Liver (tissue), 9 donors: Measurements from ENCODE around the gene GPR26. TPM values are rescaled to one million over a fixed set of nuclear protein-coding genes. Genes with fewer than 3 reads are reported as not detected.

ENCODE experiments used
- DNase-seq: peaks from one replicate; pipeline ENCODE4 v3.0.0-alpha.2; 2017; ENCODE audit warnings: low spot score
- H3K27ac ChIP-seq, 2 donors: one replicate each; pipeline ENCODE4 v1.7.0; 2013; ENCODE audit warnings: inconsistent platforms in 2 of 2, low read length in 2 of 2, control low read depth in 1 of 2, low read depth in 1 of 2, mild to moderate bottlenecking in 1 of 2
- H3K27me3 ChIP-seq, 4 donors: one replicate each; pipeline versions ENCODE4 v1.6.1 to v1.7.0; 2013; ENCODE audit warnings: low read length in 3 of 4, inconsistent platforms in 1 of 4, mild to moderate bottlenecking in 1 of 4, moderate library complexity in 1 of 4; ENCODE audit not compliant: control insufficient read depth in 4 of 4, insufficient read depth in 4 of 4
- H3K36me3 ChIP-seq, 4 donors: one replicate each; pipeline versions ENCODE4 v1.6.1 to v1.7.0; 2013; ENCODE audit warnings: low read length in 3 of 4, mild to moderate bottlenecking in 3 of 4, low read depth in 1 of 4, moderate library complexity in 1 of 4; ENCODE audit not compliant: control insufficient read depth in 4 of 4, insufficient read depth in 3 of 4
- H3K4me1 ChIP-seq, 4 donors: one replicate each; pipeline versions ENCODE4 v1.6.1 to v1.7.0; 2013; ENCODE audit warnings: low read length in 3 of 4, mild to moderate bottlenecking in 3 of 4, moderate library complexity in 1 of 4; ENCODE audit not compliant: control insufficient read depth in 4 of 4, insufficient read depth in 4 of 4
- H3K4me3 ChIP-seq, 3 donors: one replicate each; pipeline versions ENCODE4 v1.6.1 to v1.7.0; 2013; ENCODE audit warnings: low read length in 3 of 3, control low read depth in 1 of 3, low read depth in 1 of 3, mild to moderate bottlenecking in 1 of 3
- H3K9ac ChIP-seq, 2 donors: one replicate each; pipeline ENCODE4 v1.7.0; 2013; ENCODE audit warnings: low read length in 2 of 2, mild to moderate bottlenecking in 2 of 2, moderate library complexity in 2 of 2, control low read depth in 1 of 2, low read depth in 1 of 2
- H3K9me3 ChIP-seq, 4 donors: one replicate each; pipeline versions ENCODE4 v1.6.1 to v1.7.0; 2013; ENCODE audit warnings: low read length in 3 of 4; ENCODE audit not compliant: control insufficient read depth in 4 of 4
- EGR1 ChIP-seq, 2 donors: IDR thresholded peaks; 2 replicates each; pipeline ENCODE4 v1.6.1; 2016 to 2018; ENCODE audit warnings: antibody characterized with exemption in 2 of 2, low read depth in 2 of 2
- FOXA1 ChIP-seq: IDR thresholded peaks from 2 replicates; pipeline ENCODE4 v1.6.1; 2016; ENCODE audit warnings: antibody characterized with exemption
- FOXA2 ChIP-seq: IDR thresholded peaks from 2 replicates; pipeline ENCODE4 v1.6.1; 2016; ENCODE audit warnings: antibody characterized with exemption
- HNF4A ChIP-seq, 2 donors: conservative IDR thresholded peaks; 2 replicates each; pipeline ENCODE4 v1.6.1; 2016; ENCODE audit warnings: antibody characterized with exemption in 2 of 2, mild to moderate bottlenecking in 2 of 2
- HNF4G ChIP-seq: IDR thresholded peaks from 2 replicates; pipeline ENCODE4 v1.6.1; 2016; ENCODE audit warnings: antibody characterized with exemption
- REST ChIP-seq: IDR thresholded peaks from 2 replicates; pipeline ENCODE4 v1.6.1; 2016; ENCODE audit warnings: antibody characterized with exemption, mild to moderate bottlenecking
- RXRA ChIP-seq, 2 donors: IDR thresholded peaks; 2 replicates each; pipeline ENCODE4 v1.6.1; 2017 to 2018; ENCODE audit warnings: antibody characterized with exemption in 2 of 2, mild to moderate bottlenecking in 1 of 2
- SP1 ChIP-seq: IDR thresholded peaks from 2 replicates; pipeline ENCODE4 v1.6.1; 2018; ENCODE audit warnings: antibody characterized with exemption, mild to moderate bottlenecking
- TAF1 ChIP-seq: conservative IDR thresholded peaks from 2 replicates; pipeline ENCODE4 v1.6.1; 2016; ENCODE audit warnings: antibody characterized with exemption, mild to moderate bottlenecking
- WGBS: extraction: QIAGEN DNeasy Blood & Tissue Kit; methylation state at CpG from one replicate; pipeline ENCODE4 v1.1.7; 2013; 5-methylcytosine and 5-hydroxymethylcytosine counted together
- polyA plus RNA-seq, 2 donors: library from polyadenylated mRNA; stranded (reverse) in 1 of 2; unstranded in 1 of 2; fragments of 200-250 nt in 1 of 2; fragments of >200 nt in 1 of 2; fragmentation: Nextera tagmentation in 1 of 2; extraction: Ambion mirVana in 1 of 2; gene quantifications; one replicate each; pipeline versions ENCODE4 v1.2.1 to v1.2.3, GENCODE V29; 2013 to 2015
- total RNA-seq, 2 donors: library from RNA; depleted of rRNA; stranded (reverse); fragments of >200 nt; gene quantifications; one replicate each; pipeline ENCODE4 v1.2.3, GENCODE V29; 2014
- TF ChIP-seq, protein P1 (sequence below): fragments of 150-350 bp; IDR thresholded peaks from 2 replicates; pipeline ENCODE4 v1.5.1; 2017; ENCODE audit warnings: improper control_type of control experiment, low read depth, low read length; ENCODE audit not compliant: missing input control
- TF ChIP-seq, protein P2 (sequence below): IDR thresholded peaks from 2 replicates; pipeline ENCODE4 v1.6.1; 2016; ENCODE audit warnings: antibody characterized with exemption
- donor health status: healthy.
- donor health status: healthy.
- donor health status: healthy.
- donor health status: healthy.
- donor health status: healthy.

The GPR26 gene
- total and polyA plus RNA-seq, 4 donors, result not detected

DNA sequence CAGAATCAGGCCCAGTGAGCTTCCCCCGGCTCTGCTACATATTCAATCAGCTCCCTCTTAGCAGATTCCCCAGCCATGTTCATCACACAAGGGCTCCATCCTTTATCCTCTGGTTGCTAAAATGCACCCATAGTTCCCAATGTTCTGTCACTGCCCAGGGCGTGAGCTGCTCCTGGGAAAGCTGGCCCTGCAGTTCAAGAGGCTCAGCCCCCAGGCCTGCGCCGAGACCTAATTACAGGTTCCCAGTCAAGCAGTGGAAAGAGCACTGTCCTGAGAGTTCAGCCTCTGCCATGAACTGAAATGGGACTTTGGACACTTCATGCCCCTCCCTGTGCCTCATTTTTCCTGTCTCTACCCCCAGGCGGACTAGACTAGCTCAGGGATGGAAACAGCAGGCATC, 75.6 kb downstream of the GPR26 start:
- H3K9me3 ChIP-seq, result no peaks in the 10 kb centered on the region
- no peak for DNase-seq
- H3K27me3 ChIP-seq, result peaks cover 0 to 5% (median 0%) of the 10 kb centered on the region in 4 donors
- H3K27ac ChIP-seq, result no peak overlapping the region
- H3K36me3 ChIP-seq, result no peaks in the 10 kb centered on the region
- no peak overlapping the region for H3K4me3 ChIP-seq
- no peaks in the 10 kb centered on the region for H3K4me1 ChIP-seq
- no peak for TF ChIP-seq REST
- no peak for TF ChIP-seq HNF4G
- TF ChIP-seq, protein P1, sequence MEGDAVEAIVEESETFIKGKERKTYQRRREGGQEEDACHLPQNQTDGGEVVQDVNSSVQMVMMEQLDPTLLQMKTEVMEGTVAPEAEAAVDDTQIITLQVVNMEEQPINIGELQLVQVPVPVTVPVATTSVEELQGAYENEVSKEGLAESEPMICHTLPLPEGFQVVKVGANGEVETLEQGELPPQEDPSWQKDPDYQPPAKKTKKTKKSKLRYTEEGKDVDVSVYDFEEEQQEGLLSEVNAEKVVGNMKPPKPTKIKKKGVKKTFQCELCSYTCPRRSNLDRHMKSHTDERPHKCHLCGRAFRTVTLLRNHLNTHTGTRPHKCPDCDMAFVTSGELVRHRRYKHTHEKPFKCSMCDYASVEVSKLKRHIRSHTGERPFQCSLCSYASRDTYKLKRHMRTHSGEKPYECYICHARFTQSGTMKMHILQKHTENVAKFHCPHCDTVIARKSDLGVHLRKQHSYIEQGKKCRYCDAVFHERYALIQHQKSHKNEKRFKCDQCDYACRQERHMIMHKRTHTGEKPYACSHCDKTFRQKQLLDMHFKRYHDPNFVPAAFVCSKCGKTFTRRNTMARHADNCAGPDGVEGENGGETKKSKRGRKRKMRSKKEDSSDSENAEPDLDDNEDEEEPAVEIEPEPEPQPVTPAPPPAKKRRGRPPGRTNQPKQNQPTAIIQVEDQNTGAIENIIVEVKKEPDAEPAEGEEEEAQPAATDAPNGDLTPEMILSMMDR, result no peak
- no peak for TF ChIP-seq FOXA2
- WGBS, result 83% methylated on average over 5 of the region's 5 CpGs
- no peak overlapping the region for H3K9ac ChIP-seq

DNA sequence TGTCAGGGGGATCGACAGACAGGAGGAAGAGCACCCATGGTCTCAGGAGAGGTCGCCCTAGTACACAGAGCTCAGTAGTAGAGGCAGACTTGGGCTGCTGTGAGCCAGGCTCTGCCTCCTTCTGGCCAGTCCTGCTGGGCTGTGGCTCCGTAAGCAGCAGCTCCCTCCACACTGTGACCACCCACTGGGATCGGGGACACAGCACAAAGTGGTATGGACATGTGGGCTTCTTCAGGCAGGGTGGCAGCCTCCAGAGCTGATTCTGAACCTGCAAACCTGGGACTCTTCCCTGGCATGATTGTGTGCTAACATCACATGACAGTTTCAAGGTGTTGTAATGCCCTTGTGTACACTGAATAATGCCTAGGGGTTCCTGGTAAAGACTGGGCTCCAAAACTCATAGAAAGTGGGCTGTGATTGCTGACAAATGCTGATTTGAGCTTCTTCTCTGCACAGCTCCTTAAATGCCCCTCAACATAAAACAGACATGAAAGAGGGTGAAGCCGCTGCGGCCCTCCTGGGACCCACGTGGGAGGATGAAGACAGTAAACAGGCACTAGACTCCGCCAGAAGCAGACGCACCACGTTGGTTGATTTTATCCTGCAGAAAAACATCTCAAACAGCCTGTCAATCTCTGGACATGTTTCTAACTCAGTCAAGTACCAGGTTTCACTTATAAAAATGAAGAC, 76.7 kb downstream of the GPR26 start:
- H3K27ac ChIP-seq, result no peak overlapping the region
- H3K4me1 ChIP-seq, result no peaks in the 10 kb centered on the region
- 73% methylated on average over 10 of the region's 10 CpGs for WGBS
- no peak overlapping the region for H3K9ac ChIP-seq
- DNase-seq, result no peak
- TF ChIP-seq, protein P2, sequence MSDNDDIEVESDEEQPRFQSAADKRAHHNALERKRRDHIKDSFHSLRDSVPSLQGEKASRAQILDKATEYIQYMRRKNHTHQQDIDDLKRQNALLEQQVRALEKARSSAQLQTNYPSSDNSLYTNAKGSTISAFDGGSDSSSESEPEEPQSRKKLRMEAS, result no peak
- TF ChIP-seq EGR1 (IDR thresholded peaks at IDR 0.05; ENCODE audit: low read depth in 2 of 2), result no peak
- no peak for TF ChIP-seq TAF1
- TF ChIP-seq HNF4G, result no peak
- TF ChIP-seq HNF4A (conservative IDR thresholded peaks at IDR 0.05), result no peak
- no peak for TF ChIP-seq SP1
- no peak for TF ChIP-seq REST
- TF ChIP-seq RXRA (IDR thresholded peaks at IDR 0.05), result no peak
- TF ChIP-seq FOXA1, result no peak
- H3K4me3 ChIP-seq, result no peak overlapping the region
- H3K36me3 ChIP-seq, result no peaks in the 10 kb centered on the region
- H3K9me3 ChIP-seq, result no peaks in the 10 kb centered on the region
- peaks cover 0 to 3% (median 0%) of the 10 kb centered on the region in 4 donors for H3K27me3 ChIP-seq
